ENCODE results near the gene ICAM1. TPM values are rescaled to one million over a fixed set of nuclear protein-coding genes. Genes with fewer than 3 reads are reported as not detected.

ICAM1 gene
- total and polyA plus RNA-seq, 2 of the 13 experiments (the other 11 are each of a cell fraction or from before 2014, with no cell fraction given) = 37.9 to 98.4 TPM

GRCh38 chr19:10251792-10252694, 18.9 kb upstream of the ICAM1 start, which contains the start of gene MRPL4 (continued):
- TF ChIP-seq ZNF318 (CRISPR knock-in tag; IDR thresholded peaks at IDR 0.05) = no peak
- peak; percentile 76 for TF ChIP-seq TFDP2 (CRISPR knock-in tag; IDR thresholded peaks at IDR 0.05)
- TF ChIP-seq FOXP1 (IDR thresholded peaks at IDR 0.05) = 0 out of 2 replicates have a peak, but pooled peaks have one; percentile 0
- TF ChIP-seq FOXP1 (CRISPR knock-in tag; IDR thresholded peaks at IDR 0.05) = no peak
- no peak for TF ChIP-seq REL (CRISPR knock-in tag; conservative IDR thresholded peaks at IDR 0.05)
- no peak for TF ChIP-seq GTF3A (CRISPR knock-in tag; conservative IDR thresholded peaks at IDR 0.05)
- TF ChIP-seq, protein P1, sequence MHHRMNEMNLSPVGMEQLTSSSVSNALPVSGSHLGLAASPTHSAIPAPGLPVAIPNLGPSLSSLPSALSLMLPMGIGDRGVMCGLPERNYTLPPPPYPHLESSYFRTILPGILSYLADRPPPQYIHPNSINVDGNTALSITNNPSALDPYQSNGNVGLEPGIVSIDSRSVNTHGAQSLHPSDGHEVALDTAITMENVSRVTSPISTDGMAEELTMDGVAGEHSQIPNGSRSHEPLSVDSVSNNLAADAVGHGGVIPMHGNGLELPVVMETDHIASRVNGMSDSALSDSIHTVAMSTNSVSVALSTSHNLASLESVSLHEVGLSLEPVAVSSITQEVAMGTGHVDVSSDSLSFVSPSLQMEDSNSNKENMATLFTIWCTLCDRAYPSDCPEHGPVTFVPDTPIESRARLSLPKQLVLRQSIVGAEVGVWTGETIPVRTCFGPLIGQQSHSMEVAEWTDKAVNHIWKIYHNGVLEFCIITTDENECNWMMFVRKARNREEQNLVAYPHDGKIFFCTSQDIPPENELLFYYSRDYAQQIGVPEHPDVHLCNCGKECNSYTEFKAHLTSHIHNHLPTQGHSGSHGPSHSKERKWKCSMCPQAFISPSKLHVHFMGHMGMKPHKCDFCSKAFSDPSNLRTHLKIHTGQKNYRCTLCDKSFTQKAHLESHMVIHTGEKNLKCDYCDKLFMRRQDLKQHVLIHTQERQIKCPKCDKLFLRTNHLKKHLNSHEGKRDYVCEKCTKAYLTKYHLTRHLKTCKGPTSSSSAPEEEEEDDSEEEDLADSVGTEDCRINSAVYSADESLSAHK (CRISPR knock-in tag; IDR thresholded peaks at IDR 0.05; ENCODE audit: borderline replicate concordance) = no peak
- TF ChIP-seq ZBTB8A (CRISPR knock-in tag; IDR thresholded peaks at IDR 0.05; ENCODE audit: borderline replicate concordance, low read depth) = no peak
- TF ChIP-seq CCDC6 (CRISPR knock-in tag; IDR thresholded peaks at IDR 0.05) = peak; percentile 79; the same call in 1 of the 2 replicates
- peak; percentile 94 for TF ChIP-seq YEATS2 (CRISPR knock-in tag; IDR thresholded peaks at IDR 0.05; ENCODE audit: borderline replicate concordance)
- peak; percentile 97 for TF ChIP-seq NFYB (CRISPR knock-in tag; IDR thresholded peaks at IDR 0.05)
- TF ChIP-seq E2F5 (CRISPR knock-in tag; conservative IDR thresholded peaks at IDR 0.05) = peak; percentile 76; the same call in 1 of the 2 replicates
- TF ChIP-seq, protein P2, sequence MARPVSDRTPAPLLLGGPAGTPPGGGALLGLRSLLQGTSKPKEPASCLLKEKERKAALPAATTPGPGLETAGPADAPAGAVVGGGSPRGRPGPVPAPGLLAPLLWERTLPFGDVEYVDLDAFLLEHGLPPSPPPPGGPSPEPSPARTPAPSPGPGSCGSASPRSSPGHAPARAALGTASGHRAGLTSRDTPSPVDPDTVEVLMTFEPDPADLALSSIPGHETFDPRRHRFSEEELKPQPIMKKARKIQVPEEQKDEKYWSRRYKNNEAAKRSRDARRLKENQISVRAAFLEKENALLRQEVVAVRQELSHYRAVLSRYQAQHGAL (CRISPR knock-in tag; IDR thresholded peaks at IDR 0.05; ENCODE audit: not compliant biosample characterization) = peak; percentile 30
- TF ChIP-seq ZNF570 (CRISPR knock-in tag; IDR thresholded peaks at IDR 0.05; ENCODE audit: borderline replicate concordance) = no peak

All from HepG2 (cell line).